GM19455 (cell line): ENCODE results near the gene CDC42BPA.
"Not testable (repeated sequence)": the region's sequence is repeated elsewhere in the genome, so short reads cannot be mapped to it uniquely, and the experiment has no call there.

ENCODE experiments used
- ATAC-seq: cut with Tn5 transposase; IDR thresholded peaks from one replicate; pipeline ENCODE4 v1.9.1; 2021; ENCODE audit not compliant: unreplicated experiment

Gene CDC42BPA

GRCh38 chr1:226999579-226999978, 318.7 kb downstream of the CDC42BPA start:
- not testable (repeated sequence) for ATAC-seq

- peak; percentile 99 for ATAC-seq
These were observed 322.6 kb downstream of the CDC42BPA start for GRCh38 chr1:226995365-226996332.

GRCh38 chr1:226994586-226995364, 323.5 kb downstream of the CDC42BPA start:
- ATAC-seq = no peak

- ATAC-seq = no peak
These were observed 324.3 kb downstream of the CDC42BPA start for GRCh38 chr1:226993814-226994585.

GRCh38 chr1:226991920-226992319, 326.4 kb downstream of the CDC42BPA start:
- no peak for ATAC-seq

GRCh38 chr1:226990133-226990716, 328.1 kb downstream of the CDC42BPA start:
- ATAC-seq = peak; percentile 62

GRCh38 chr1:226989085-226989920, 329.0 kb downstream of the CDC42BPA start:
- no peak for ATAC-seq

- ATAC-seq = no peak
These were observed 330.0 kb downstream of the CDC42BPA start for GRCh38 chr1:226988334-226988666.

GRCh38 chr1:226987623-226988333, 330.5 kb downstream of the CDC42BPA start:
- ATAC-seq = no peak

GRCh38 chr1:226987179-226987536, 331.1 kb downstream of the CDC42BPA start:
- ATAC-seq = no peak

- ATAC-seq = no peak
These were observed 331.7 kb downstream of the CDC42BPA start for GRCh38 chr1:226986496-226987178.

GRCh38 chr1:226985839-226986463, 332.3 kb downstream of the CDC42BPA start:
- ATAC-seq = no peak

- no peak for ATAC-seq
These were observed 333.0 kb downstream of the CDC42BPA start for GRCh38 chr1:226985239-226985838.

- no peak for ATAC-seq
These were observed 333.6 kb downstream of the CDC42BPA start for GRCh38 chr1:226984521-226985238.

- ATAC-seq = no peak
These were observed 334.3 kb downstream of the CDC42BPA start for GRCh38 chr1:226983992-226984364.

GRCh38 chr1:226983247-226983991, 334.9 kb downstream of the CDC42BPA start:
- no peak for ATAC-seq
